GM18861 (cell line): ENCODE measurements around the gene NUP54.
A peak's percentile ranks its signal among the peaks of the same experiment; 100 is the strongest.

Experiments used
- ATAC-seq: cut with Tn5 transposase; IDR thresholded peaks from one replicate; pipeline ENCODE4 v1.9.1; 2021; ENCODE audit not compliant: unreplicated experiment

The NUP54 gene

GRCh38 chr4:76148142-76148865, at the start of gene NUP54:
Gene NUP54, minus strand, starts transcription at chr4:76148397. Its CDS starts 23 bp downstream, at chr4:76148374.
- peak; percentile 99 for ATAC-seq

DNA sequence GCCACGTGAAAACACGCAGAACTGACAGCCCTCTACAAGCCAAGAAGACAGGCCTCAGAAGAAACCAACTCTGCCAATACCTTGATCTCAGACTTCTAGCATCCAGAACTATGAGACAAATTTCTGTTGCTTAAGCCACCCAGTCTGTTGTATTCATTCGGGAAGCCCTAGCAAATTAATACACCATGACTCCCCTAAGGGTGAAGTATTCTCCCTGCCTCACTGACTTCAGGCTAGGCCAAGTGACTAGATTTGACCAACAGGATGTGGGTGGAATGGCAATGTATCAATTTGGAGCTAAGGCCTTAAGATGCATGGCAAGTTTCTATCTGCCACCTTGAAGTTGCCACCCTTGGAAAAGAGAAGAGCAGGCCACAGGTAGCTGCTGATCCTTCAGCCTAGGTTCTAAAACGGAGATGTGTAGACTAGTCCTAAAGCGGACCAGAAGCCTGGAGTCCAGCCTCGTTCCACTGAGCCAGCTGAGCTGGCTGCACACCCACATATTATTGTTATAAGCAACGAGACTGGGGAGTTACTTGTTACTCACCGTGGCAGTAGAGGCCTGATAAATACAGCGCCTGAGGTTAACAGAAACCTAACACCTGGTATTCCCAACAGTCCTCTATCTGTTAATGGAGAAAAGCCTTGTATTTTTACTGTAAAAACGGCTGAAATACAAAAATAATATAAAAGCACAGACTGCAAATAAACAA, 49.0 kb upstream of the NUP54 start:
- no peak for ATAC-seq

DNA sequence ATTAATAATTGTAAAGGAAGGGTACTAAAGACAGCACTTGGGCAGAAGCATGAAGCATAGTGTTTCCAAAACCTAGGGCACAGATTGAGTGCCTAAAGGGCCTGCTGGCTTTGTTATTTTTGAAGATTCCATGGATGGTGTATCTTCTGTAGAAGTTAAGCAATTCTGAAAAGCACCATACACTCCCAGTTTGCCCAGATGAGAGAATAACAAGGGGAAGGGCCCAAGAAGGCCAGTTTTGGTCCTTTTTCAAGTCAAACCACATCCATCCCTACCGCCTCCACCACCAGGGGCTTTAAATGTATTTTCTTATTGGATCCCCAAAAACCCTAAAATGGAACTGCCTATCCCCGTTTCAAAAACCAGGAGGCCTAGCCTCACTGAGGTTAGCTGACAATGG, 48.2 kb upstream of the NUP54 start:
- ATAC-seq = no peak

GRCh38 chr4:76195326-76195725, 47.1 kb upstream of the NUP54 start:
- no peak for ATAC-seq

GRCh38 chr4:76194325-76194724, 46.1 kb upstream of the NUP54 start:
- ATAC-seq = no peak

- no peak for ATAC-seq
Observed at GRCh38 chr4:76192236-76192635, 44.0 kb upstream of the NUP54 start.

DNA sequence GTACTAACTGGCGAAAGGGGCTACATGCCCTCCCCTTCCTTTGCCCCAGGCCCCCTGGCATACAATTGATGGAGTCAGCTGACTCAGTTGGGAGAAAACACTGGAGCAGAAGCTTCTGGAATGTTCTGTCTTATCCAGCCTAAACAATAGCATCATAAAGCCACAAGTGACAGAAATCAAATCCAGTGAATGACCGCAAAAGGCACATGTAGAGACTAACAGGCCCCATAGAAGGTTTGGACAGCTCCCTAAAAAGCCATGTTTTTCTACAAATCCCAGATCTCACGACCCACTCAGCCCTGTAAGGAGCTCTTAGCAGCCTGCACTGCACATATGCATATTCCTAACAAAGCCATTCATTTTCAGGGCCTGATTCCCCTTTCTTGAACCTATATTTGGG, 40.4 kb upstream of the NUP54 start:
- no peak for ATAC-seq

GRCh38 chr4:76188149-76188548, 40.0 kb upstream of the NUP54 start:
- ATAC-seq = no peak

- ATAC-seq = no peak
Observed at GRCh38 chr4:76187152-76187551, 39.0 kb upstream of the NUP54 start.

GRCh38 chr4:76182463-76182862, 34.3 kb upstream of the NUP54 start:
- no peak for ATAC-seq

- ATAC-seq = peak; percentile 88
Observed at GRCh38 chr4:76179398-76180318, 31.5 kb upstream of the NUP54 start.

- no peak for ATAC-seq
Observed at GRCh38 chr4:76178296-76178695, 30.1 kb upstream of the NUP54 start.

GRCh38 chr4:76177709-76178108, 29.5 kb upstream of the NUP54 start:
- ATAC-seq = no peak

DNA sequence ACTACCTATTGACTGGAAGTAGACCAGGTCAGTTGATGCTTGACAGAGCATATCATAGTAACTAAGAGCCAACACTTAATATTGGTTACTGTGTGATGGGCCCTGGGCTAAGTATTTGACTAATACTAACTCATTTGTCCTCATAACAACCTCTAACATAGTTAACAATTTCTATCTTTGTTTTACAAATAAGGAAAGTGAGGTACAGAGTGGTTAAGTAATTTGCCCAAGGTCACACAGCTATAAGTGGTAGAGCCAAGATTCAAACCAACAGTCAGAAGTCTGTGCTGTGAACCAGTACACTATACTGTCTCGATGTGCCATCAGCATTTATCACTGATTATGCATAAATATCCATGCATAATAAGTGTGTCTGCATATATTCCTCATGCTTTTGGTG, 27.1 kb upstream of the NUP54 start:
- ATAC-seq = no peak

DNA sequence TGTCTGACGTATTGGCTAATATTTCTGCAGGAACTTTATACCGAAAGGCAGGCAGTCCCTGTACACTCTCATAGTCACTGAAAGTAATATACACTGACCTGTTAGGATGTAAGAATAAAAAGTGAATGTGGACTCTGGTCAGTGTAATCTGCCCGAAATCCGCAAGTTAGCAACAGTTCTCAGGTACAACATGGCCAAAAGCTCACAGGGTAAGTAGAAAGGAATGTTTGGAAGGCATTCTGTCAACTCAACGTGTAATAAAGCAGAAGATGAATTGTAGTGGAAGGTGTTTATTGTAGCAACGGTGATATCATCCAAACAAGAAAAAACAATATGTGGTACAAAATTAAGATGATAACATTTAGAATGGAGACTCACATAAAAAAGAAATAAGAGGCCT, 26.0 kb upstream of the NUP54 start:
- no peak for ATAC-seq

GRCh38 chr4:76168688-76169087, 20.5 kb upstream of the NUP54 start:
- ATAC-seq = no peak

GRCh38 chr4:76166480-76166879, 18.3 kb upstream of the NUP54 start:
- ATAC-seq = no peak

DNA sequence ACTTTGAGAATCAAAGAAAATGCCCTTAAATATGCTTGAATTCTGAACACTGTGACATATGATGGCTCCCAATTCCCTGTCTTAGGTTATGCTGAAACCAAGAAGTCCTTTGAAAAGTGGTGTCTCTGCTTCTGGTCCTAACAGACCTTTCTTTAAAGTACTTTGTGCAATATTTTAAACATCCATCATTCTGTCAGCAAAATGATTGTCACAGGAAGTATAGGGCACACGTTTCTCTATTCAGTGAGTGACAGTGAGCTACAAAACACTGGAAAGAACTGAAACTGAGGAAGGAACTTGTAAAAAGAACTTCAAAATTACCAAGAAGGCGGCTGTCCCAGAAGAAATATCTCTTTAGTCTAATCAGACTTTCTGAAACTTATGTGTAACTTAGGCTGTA, 12.2 kb upstream of the NUP54 start:
- no peak for ATAC-seq

DNA sequence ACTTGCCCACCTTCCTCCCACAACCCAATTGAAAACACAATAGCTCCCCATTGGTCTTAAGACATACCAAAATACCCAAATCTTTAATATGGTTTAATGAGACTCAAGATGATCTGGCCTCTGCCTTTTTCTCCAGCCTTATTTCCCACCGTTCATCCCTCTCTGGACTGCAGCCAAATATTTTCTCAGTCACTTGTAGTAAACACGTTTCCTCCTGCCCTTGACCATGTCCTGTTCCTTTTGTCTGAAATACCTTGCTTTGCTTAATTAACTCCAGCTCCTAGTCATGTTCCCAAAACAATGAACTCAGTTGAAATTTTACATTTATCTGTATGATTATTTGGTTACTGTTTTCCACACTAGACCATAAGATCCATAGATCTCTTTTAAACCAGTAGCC, 8.4 kb upstream of the NUP54 start:
- ATAC-seq = no peak

- no peak for ATAC-seq
Observed at GRCh38 chr4:76155979-76156378, 7.8 kb upstream of the NUP54 start.

DNA sequence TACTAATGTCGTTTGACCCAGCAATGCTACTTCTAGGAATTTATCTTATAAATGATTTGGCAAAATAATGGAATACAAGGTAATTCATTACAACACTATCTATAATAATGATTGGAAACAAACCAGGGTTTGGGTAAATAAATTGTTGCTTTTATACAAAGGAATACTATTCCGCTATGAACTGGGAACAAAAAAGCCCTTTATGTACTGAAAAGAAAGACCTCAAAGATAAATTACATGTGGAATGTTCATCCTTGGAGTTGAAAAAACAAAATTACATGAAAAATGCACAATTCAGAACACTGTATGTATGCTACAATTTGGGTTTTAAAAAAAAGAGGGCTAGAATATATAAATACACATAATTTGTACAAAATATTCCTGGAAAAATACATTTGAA, 5.2 kb upstream of the NUP54 start:
- no peak for ATAC-seq
